HEK293 (cell line): ENCODE data around the gene PHETA1.

Experiments used
- CTCF ChIA-PET: fragments of 350-600 bp; formaldehyde crosslinking; extraction: SDS; loops from one replicate; lab custom pipeline; 2021; ENCODE audit warnings: antibody characterized with exemption; lab: Yijun Ruan, JAX
- POLR2A ChIA-PET: fragments of 300-600 bp; formaldehyde crosslinking; extraction: SDS; loops from one replicate; lab custom pipeline; 2020; ENCODE audit warnings: antibody characterized with exemption, inconsistent platforms; lab: Yijun Ruan, JAX
- H3K27ac ChIP-seq: fragments of 200-500 bp; sonication (Bioruptor generic); 2 replicates; pipeline ENCODE4 v1.5.1; 2014; ENCODE audit warnings: low read depth, low read length, control low read depth, inconsistent platforms; ENCODE audit errors: extremely low read depth
- H3K36me3 ChIP-seq, 2 experiments: fragments of 200-500 bp in 1 of 2; sonication (Bioruptor generic) in 1 of 2; 1 replicate in 1 of 2; 2 replicates in 1 of 2; pipeline ENCODE4 v1.5.1; 2014 to 2017; ENCODE audit warnings: inconsistent platforms in 2 of 2, low read length in 2 of 2; ENCODE audit not compliant: control insufficient read depth in 2 of 2, insufficient read depth in 1 of 2
- H3K4me1 ChIP-seq: fragments of 200-500 bp; sonication (Bioruptor generic); 2 replicates; pipeline ENCODE4 v1.5.1; 2014; ENCODE audit warnings: mild to moderate bottlenecking, low read length, inconsistent platforms; ENCODE audit not compliant: control insufficient read depth, insufficient read depth
- H3K4me3 ChIP-seq: 2 replicates; pipeline ENCODE4 v1.5.1; 2011; ENCODE audit warnings: low read depth, mild to moderate bottlenecking, control low read depth, low read length, moderate library complexity
- H3K9me3 ChIP-seq: fragments of 200-500 bp; sonication (Bioruptor generic); 2 replicates; pipeline ENCODE4 v1.5.1; 2014; ENCODE audit warnings: low read depth, low read length, inconsistent platforms; ENCODE audit not compliant: control insufficient read depth, insufficient read depth
- GLIS1 ChIP-seq: fragments of 450-650 bp; formaldehyde crosslinking; IDR thresholded peaks from 2 replicates; pipeline ENCODE4 v1.5.1; 2016; ENCODE audit warnings: missing biosample characterization, missing genetic modification characterization
- HIC1 ChIP-seq: fragments of 450-650 bp; formaldehyde crosslinking; IDR thresholded peaks from 2 replicates; pipeline ENCODE4 v1.5.1; 2016; ENCODE audit warnings: missing biosample characterization, missing genetic modification characterization
- HOXC10 ChIP-seq: sonication (generic); formaldehyde crosslinking; IDR thresholded peaks from 2 replicates; pipeline ENCODE4 v1.8.1; 2023; ENCODE audit warnings: mild to moderate bottlenecking, missing genetic modification reagents
- SP3 ChIP-seq: fragments of 450-650 bp; formaldehyde crosslinking; IDR thresholded peaks from 2 replicates; pipeline ENCODE4 v1.5.1; 2016; ENCODE audit warnings: missing biosample characterization, missing genetic modification characterization
- ZBTB17 ChIP-seq: fragments of 450-650 bp; formaldehyde crosslinking; IDR thresholded peaks from 2 replicates; pipeline ENCODE4 v1.5.1; 2016; ENCODE audit warnings: missing biosample characterization, missing genetic modification characterization
- ZIC2 ChIP-seq: fragments of 450-650 bp; formaldehyde crosslinking; IDR thresholded peaks from 2 replicates; pipeline ENCODE4 v1.5.1; 2016; ENCODE audit warnings: missing biosample characterization, missing genetic modification characterization
- ZNF121 ChIP-seq: fragments of 450-650 bp; formaldehyde crosslinking; IDR thresholded peaks from 2 replicates; pipeline ENCODE4 v1.5.1; 2016; ENCODE audit warnings: missing biosample characterization, missing genetic modification characterization
- ZNF140 ChIP-seq: fragments of 450-650 bp; formaldehyde crosslinking; IDR thresholded peaks from 2 replicates; pipeline ENCODE4 v1.5.1; 2016; ENCODE audit warnings: missing biosample characterization, missing genetic modification characterization
- ZNF155 ChIP-seq: fragments of 450-650 bp; formaldehyde crosslinking; IDR thresholded peaks from 2 replicates; pipeline ENCODE4 v1.5.1; 2016; ENCODE audit warnings: missing biosample characterization, missing genetic modification characterization
- ZNF221 ChIP-seq: fragments of 450-650 bp; formaldehyde crosslinking; IDR thresholded peaks from 2 replicates; pipeline ENCODE4 v1.5.1; 2017; ENCODE audit warnings: missing biosample characterization, missing genetic modification characterization, borderline replicate concordance
- ZNF280C ChIP-seq: fragments of 450-650 bp; formaldehyde crosslinking; IDR thresholded peaks from 2 replicates; pipeline ENCODE4 v1.5.1; 2016; ENCODE audit warnings: missing biosample characterization, missing genetic modification characterization
- ZNF302 ChIP-seq: fragments of 450-650 bp; formaldehyde crosslinking; IDR thresholded peaks from 2 replicates; pipeline ENCODE4 v1.5.1; 2016; ENCODE audit warnings: missing biosample characterization, missing genetic modification characterization, low read depth
- ZNF362 ChIP-seq: fragments of 450-650 bp; formaldehyde crosslinking; IDR thresholded peaks from 2 replicates; pipeline ENCODE4 v1.5.1; 2016; ENCODE audit warnings: missing biosample characterization, missing genetic modification characterization
- ZNF530 ChIP-seq: fragments of 450-650 bp; formaldehyde crosslinking; IDR thresholded peaks from 2 replicates; pipeline ENCODE4 v1.5.1; 2016; ENCODE audit warnings: low read depth, missing biosample characterization, missing genetic modification characterization
- ZNF600 ChIP-seq: fragments of 450-650 bp; formaldehyde crosslinking; IDR thresholded peaks from 2 replicates; pipeline ENCODE4 v1.5.1; 2016; ENCODE audit warnings: missing biosample characterization, missing genetic modification characterization
- ZNF76 ChIP-seq: fragments of 450-650 bp; formaldehyde crosslinking; IDR thresholded peaks from 2 replicates; pipeline ENCODE4; 2016; ENCODE audit warnings: low read depth, missing biosample characterization, missing genetic modification characterization, borderline replicate concordance
- ZNF785 ChIP-seq: fragments of 450-650 bp; formaldehyde crosslinking; IDR thresholded peaks from 2 replicates; pipeline ENCODE4 v1.5.1; 2016; ENCODE audit warnings: missing biosample characterization, missing genetic modification characterization
- TF ChIP-seq, protein P1 (sequence below): fragments of 450-650 bp; formaldehyde crosslinking; IDR thresholded peaks from 2 replicates; pipeline ENCODE4 v1.5.1; 2016; ENCODE audit warnings: missing biosample characterization, missing genetic modification characterization, borderline replicate concordance

The PHETA1 gene

DNA sequence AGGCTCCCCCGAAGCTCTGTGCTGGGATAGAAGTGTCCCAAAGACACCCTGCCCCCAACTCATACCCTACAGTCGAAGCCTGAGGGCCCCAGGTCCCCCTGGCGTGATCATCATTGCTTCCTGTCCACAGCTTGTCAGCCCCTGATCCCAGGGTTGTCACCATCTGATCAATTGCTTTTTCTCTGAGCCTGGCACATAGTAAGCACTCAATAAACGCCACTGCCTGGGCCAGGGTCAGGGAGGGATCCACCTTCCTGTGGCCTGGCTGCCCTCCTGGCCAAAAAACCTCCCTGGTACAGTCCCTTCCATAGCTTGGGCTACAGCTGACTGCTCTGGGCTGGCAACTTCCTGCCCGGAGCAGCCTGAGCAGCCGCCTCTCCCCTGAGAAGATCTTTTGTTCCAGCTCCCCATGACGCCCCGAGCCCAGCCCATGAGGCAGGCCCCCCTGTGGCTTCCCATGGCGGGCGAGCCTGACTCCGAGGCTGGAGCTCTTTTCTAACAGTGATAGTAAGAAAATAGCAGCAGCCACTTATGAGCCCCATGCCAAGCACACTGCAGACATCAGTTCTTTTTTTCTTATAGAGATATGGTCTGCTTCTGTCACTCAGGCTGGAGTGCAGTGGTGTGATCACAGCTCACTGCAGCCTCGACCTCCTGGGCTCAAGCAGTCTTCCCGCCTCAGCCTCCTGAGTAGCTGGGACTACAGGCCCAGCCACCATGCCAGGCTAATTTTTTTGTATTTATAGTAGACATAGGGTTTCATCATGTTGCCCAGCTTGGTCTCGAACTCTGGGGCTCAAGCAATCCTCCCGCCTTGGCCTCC lies 43.3 kb upstream of the PHETA1 start (continued):
- TF ChIP-seq ZNF280C (tag by site-specific recombination) (no peak), ZNF785 (tag by site-specific recombination) (no peak), HIC1 (tag by site-specific recombination) (0 out of 2 replicates have a peak, but pooled peaks have one; percentile 23)

DNA sequence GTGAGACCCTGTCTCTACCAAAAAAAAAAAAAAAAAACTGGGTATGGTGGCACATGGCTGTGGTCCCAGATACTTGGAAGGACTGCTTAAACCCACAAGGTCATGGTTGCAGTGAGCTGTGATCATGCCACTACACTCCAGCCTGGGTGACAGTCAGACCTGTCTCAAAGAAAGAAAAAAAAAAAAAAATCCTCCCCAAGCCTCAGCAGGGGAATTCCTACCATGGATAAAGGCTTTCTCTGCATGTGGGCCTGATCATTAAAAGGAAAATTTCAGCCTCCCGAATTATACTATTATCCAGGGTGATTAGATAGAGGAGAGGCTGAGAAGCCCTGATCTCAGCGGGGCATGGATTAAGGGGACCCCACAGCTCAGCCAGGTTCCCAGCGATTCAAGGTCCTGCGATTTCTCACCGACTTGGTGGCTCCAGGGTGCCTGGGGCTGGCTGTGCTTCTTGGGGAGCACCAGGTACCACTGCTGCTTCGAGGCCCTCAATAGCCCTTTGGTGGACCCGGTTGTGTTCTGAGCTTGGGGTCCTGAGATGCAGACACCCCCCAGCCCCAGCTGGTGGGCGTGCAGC lies 42.4 kb upstream of the PHETA1 start:
- Histone ChIP-seq H3K9me3 (no peaks in the 10 kb centered on the region), H3K4me1 (0 out of 2 replicates have a peak, but pooled peaks cover 4% of the 10 kb centered on the region), H3K36me3 (no peaks in the 10 kb centered on the region), H3K27ac (no peak overlapping the region), H3K4me3 (no peak overlapping the region)
- POLR2A ChIA-PET = interaction anchor here (0.5 to 0.6 kb wide), 3 partner anchors 8 to 97 kb away, joined by 3 to 4 read pairs (median 4); no protein-coding TSS in a partner anchor
- CTCF ChIA-PET = interaction anchor here (4.5 kb wide), 1 partner anchor 15 kb away, joined by 24 read pairs; no protein-coding TSS in a partner anchor
- TF ChIP-seq ZNF362 = peak; percentile 74; the same call in 1 of the 2 replicates
- TF ChIP-seq GLIS1 (tag by site-specific recombination) = peak; percentile 93
- no peak for TF ChIP-seq SP3 (tag by site-specific recombination)
- TF ChIP-seq ZNF121 = peak; percentile 0; the same call in 1 of the 2 replicates
- TF ChIP-seq ZNF140 (tag by site-specific recombination) = no peak
- TF ChIP-seq ZBTB17 (tag by site-specific recombination) = peak; percentile 35; the same call in 1 of the 2 replicates
- TF ChIP-seq ZIC2 (tag by site-specific recombination) = peak; percentile 93
- no peak for TF ChIP-seq ZNF221 (tag by site-specific recombination)
- no peak for TF ChIP-seq ZNF76 (tag by site-specific recombination)

DNA sequence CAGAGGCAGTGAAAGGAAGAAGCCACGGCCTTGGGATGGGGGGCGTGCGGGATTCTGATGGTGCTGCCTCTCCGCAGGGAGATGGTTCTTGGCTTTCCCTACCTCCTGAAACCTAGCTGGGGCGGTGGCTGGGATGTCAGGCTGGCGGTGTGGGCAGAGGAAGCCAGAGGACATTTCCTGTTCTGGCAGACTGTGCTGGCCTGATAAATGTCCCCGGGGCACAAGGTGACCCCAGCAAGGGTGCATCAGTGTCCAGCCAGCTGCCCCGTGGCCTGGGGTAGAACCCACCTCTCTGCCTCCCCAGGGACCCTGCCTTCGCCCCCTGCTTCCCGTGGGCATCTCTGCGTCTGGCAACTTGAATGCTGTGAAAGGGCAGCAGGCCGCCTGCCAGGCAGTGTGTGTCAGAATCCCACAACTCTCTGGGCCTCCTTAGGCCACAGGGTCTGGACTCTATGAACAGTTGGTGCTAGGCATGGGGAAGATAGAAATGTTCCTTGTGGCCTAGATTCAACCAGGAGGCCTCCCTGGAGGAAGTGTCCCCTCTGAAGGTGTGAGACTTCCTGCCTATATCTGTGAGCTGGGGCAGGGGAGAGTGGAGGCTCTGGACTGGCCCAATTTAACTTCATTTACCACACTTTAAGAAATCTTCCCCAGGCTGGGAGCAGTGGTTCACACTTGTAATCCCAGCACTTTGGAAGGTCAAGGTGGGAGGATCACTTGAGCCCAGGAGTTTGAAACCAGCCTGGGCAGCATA lies 41.7 kb upstream of the PHETA1 start:
- Histone ChIP-seq H3K27ac (no peak overlapping the region), H3K4me3 (no peak overlapping the region), H3K36me3 (no peaks in the 10 kb centered on the region), H3K4me1 (0 out of 2 replicates have a peak, but pooled peaks cover 4% of the 10 kb centered on the region), H3K9me3 (no peaks in the 10 kb centered on the region)
- ChIA-PET POLR2A (interaction anchor here (0.6 kb wide), 2 partner anchors 9 to 42 kb away, joined by 4 read pairs; no protein-coding TSS in a partner anchor), CTCF (interaction anchor here (4.5 kb wide), 1 partner anchor 14 kb away, joined by 24 read pairs; no protein-coding TSS in a partner anchor)
- 0 out of 2 replicates have a peak, but pooled peaks have one; percentile 40 for TF ChIP-seq ZNF600 (tag by site-specific recombination)
- peak; percentile 98 for TF ChIP-seq ZNF121
- TF ChIP-seq ZNF530 = no peak
- TF ChIP-seq, protein P1, sequence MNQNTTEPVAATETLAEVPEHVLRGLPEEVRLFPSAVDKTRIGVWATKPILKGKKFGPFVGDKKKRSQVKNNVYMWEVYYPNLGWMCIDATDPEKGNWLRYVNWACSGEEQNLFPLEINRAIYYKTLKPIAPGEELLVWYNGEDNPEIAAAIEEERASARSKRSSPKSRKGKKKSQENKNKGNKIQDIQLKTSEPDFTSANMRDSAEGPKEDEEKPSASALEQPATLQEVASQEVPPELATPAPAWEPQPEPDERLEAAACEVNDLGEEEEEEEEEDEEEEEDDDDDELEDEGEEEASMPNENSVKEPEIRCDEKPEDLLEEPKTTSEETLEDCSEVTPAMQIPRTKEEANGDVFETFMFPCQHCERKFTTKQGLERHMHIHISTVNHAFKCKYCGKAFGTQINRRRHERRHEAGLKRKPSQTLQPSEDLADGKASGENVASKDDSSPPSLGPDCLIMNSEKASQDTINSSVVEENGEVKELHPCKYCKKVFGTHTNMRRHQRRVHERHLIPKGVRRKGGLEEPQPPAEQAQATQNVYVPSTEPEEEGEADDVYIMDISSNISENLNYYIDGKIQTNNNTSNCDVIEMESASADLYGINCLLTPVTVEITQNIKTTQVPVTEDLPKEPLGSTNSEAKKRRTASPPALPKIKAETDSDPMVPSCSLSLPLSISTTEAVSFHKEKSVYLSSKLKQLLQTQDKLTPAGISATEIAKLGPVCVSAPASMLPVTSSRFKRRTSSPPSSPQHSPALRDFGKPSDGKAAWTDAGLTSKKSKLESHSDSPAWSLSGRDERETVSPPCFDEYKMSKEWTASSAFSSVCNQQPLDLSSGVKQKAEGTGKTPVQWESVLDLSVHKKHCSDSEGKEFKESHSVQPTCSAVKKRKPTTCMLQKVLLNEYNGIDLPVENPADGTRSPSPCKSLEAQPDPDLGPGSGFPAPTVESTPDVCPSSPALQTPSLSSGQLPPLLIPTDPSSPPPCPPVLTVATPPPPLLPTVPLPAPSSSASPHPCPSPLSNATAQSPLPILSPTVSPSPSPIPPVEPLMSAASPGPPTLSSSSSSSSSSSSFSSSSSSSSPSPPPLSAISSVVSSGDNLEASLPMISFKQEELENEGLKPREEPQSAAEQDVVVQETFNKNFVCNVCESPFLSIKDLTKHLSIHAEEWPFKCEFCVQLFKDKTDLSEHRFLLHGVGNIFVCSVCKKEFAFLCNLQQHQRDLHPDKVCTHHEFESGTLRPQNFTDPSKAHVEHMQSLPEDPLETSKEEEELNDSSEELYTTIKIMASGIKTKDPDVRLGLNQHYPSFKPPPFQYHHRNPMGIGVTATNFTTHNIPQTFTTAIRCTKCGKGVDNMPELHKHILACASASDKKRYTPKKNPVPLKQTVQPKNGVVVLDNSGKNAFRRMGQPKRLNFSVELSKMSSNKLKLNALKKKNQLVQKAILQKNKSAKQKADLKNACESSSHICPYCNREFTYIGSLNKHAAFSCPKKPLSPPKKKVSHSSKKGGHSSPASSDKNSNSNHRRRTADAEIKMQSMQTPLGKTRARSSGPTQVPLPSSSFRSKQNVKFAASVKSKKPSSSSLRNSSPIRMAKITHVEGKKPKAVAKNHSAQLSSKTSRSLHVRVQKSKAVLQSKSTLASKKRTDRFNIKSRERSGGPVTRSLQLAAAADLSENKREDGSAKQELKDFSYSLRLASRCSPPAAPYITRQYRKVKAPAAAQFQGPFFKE (tag by site-specific recombination) = no peak
- TF ChIP-seq ZNF302 (tag by site-specific recombination) = no peak
- no peak for TF ChIP-seq ZNF155
- TF ChIP-seq HOXC10 (CRISPR knock-in tag) = peak; percentile 56; the same call in 1 of the 2 replicates
